Fibroblast of skin of left biceps (primary cell): Measurements from ENCODE around the gene EPHA5.
A peak's percentile ranks its signal among the peaks of the same experiment; 100 is the strongest.

ENCODE experiments used
- DNase-seq, 2 experiments: peaks; one replicate each; pipeline ENCODE4 v3.0.0-alpha.2; 2013; ENCODE audit warnings: low read depth in 2 of 2

EPHA5 gene

GRCh38 chr4:65498606-65499005, 171.7 kb downstream of the EPHA5 start:
- no peak for DNase-seq

GRCh38 chr4:65495439-65495838, 174.8 kb downstream of the EPHA5 start:
- DNase-seq, result no peak

DNA sequence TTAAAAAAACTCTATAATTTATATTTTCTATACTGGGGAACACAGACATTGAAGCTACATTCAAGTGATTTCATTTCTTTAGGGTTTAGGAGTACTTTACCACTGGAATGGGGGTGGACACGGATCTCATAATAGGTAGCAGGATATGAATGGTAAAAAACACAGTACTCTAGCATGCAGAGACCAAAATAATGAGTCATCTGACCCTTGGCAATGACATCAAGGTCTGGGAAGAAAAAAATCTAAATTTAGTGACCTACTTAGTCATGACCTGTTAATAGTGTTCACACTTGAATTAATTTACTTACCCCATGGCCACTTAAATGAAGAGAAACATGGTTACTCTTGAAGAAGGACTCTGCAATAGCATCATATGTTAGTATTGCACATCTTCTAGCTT, 187.9 kb downstream of the EPHA5 start:
- DNase-seq, result no peak

GRCh38 chr4:65472531-65472930, 197.8 kb downstream of the EPHA5 start:
- no peak for DNase-seq

- no peak for DNase-seq
Measured at GRCh38 chr4:65467068-65467680, 203.1 kb downstream of the EPHA5 start.

DNA sequence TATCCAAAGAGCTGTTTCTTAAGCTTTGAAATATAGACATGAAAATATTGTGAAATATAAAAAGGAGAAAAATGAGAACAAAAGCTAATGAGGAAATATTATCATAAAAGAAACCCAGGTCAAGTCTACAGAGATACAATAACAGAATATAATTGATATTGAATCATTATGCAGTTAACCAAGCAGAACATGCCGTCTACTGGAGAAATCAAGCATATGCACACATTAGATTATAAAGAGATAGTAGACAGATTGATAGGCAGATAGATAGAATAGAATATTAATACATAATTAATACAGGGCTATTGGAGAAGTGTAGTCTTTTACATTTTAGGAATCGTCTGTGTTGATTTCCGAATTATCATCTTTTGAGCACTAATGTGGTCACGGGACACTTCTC, 208.5 kb downstream of the EPHA5 start:
- no peak for DNase-seq

- DNase-seq, result no peak
Measured at GRCh38 chr4:65457011-65457410, 213.3 kb downstream of the EPHA5 start.

DNA sequence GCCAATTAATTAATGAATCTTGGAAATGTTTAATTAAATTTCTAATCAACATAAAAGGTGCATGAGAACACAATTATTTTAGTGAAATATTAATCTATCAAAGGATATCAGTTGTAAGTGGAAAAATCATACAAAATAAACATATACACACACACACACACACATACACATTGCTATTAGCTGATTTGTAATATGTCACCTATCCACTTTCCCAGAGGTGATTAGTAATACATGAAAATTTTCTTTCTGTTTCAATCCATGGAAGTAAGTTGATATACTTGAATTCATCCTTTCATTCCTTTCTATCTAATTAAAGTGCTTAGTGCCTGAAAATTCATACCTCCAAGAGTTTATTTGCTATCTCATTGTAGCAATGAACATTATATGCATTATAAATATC, 213.7 kb downstream of the EPHA5 start:
- DNase-seq, result no peak

DNA sequence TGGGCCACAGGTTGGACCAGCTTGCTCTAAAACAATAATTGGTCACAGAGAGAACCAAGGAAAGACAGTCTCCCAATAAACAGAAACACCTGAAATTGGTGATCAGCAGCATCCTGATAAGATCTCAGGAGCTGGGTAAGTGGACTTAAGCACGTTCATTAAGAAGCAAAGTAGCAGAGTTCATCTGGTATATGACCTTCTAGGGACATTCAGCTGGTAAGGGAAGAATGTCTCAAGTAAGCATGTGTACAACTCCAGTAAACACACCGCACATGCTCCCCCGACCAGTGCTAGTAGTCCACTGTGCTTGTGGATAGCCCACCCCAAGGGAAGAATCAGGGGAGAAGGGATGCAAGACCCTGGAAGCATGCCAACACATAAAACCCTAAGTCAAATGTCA, 216.9 kb downstream of the EPHA5 start:
- DNase-seq, result no peak

GRCh38 chr4:65450899-65451298, 219.4 kb downstream of the EPHA5 start:
- no peak for DNase-seq

GRCh38 chr4:65437102-65437501, 233.2 kb downstream of the EPHA5 start:
- DNase-seq, result no peak

DNA sequence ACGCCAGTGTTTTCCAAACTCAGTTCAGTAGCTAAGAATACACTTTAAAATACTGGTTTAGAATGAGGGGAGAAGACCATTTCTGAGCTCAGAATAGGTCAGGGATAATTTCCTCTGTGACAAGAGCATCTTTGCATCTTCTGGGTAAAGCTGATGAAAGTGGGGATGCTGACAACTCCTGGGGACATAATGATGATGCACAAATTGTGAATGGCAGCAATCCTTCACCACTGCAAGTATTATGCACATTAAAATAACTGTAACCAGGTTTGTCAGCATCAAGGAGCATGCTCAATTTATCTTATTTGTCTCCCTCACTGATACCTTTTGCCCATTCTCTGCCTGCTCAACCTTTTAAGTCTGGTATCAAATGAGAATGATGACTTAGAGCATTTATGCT, 248.2 kb downstream of the EPHA5 start:
- no peak for DNase-seq

DNA sequence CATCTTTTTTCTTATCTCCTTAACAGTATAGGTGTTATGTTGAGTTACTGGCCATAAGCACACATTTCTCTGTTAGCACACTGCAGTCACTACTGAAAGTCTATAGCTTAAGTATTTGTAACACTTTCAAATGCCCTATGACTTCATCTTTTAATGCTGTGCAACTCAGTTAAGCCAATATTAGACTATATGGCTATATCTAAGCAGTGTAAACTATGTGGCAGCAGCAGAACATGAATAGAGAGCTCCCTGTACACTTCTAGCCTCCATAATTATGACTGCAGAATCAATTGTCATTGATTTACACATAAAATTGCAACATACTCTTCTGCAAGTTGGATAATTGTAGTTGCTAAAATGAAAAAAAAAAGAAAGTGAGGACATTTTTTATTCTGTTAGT, 250.3 kb downstream of the EPHA5 start:
- no peak for DNase-seq

GRCh38 chr4:65416891-65417290, 253.4 kb downstream of the EPHA5 start:
- no peak for DNase-seq

DNA sequence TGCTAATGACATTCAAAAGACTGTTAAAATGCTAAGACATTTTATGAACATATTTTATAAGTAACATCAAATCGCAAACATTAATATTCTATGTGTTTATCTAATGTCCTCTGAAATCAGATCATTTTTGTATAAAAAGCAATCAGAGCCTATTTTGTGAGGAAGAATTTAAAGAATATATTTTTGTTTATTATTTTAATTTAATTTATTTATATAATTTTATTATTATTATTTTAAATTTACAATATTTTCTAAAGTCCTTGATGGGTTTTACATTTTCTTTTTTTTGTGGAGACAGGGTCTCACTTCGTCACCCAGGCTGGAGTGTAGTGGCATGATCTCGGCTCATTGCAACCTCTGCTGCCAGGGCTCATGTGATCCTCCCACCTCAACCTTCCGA, 262.8 kb downstream of the EPHA5 start:
- DNase-seq, result no peak

DNA sequence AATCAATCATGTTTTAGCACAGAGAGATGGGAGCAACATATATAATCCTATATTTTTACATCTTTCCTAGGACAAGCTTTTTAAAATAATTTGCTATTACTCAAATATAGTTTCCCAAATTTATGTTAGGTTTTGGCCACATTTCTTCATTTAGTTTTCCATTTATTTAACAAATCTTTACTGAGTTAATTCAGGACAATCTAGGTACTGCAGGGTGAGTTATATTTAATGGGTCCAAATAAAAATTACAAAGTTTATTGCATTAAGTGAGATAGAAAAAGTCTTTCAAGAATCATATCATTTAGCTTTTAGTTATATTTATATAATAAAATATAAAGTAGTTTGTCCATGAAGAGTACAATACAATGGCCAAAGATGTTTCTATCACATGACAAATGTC, 269.2 kb downstream of the EPHA5 start:
- DNase-seq, result no peak

DNA sequence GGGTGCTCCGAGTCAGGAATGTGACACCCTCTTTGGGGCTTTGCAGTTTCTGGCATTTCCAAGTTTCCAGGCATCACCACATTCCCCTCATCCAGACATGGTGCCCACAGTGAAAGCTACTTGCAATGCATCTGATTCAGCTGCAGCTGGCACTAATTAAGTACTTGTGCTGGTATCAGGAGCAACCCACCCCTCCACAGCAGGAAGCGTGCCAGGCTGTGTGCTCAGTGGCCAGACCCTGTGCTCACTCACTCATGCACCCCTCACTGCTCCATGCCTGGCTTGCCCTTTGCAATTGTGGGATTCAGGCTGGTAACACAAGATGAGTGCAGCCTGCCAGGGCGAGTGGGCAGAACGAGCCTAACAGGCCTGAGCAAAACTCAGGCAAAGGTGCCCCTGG, 271.2 kb downstream of the EPHA5 start:
- no peak for DNase-seq

DNA sequence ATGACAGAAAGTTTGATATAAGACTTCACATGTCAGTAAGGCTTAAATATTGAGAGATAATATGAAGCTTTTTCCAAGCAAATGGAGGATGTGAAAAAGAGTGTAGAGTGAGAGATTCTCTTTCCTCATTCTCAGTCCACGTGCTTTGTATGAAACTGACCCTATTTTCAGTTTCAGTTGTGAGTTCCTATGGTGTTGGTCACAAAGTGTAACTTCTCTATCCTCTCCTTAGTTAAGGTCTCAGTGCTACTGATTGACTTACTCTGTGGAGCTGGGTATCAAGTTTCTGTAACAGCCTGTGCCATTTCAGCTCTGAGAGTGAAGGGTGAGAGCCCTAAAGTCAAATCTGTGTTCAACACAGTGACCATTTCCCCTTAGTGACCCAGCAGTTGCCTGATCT, 277.2 kb downstream of the EPHA5 start:
- DNase-seq, result no peak

- DNase-seq, result no peak
Measured at GRCh38 chr4:65392488-65392887, 277.8 kb downstream of the EPHA5 start.

DNA sequence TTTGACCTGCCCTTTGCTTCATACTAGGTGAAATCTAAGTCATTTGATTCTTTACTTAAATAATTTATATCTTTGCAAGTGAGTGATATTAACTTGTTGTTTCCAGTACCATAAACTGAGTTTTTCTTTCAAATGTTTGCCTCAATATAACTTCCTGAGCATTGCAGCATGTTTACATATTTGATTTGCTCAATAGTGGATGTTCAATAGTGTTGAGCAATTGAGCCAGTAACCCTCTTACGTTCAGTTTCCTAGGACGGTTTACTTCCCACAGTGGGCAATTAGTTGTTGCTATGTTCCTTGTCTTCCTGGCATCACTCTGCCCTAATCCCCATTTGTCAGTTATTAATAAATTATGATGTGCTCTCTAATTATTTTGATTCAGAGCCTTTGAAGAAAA, 278.5 kb downstream of the EPHA5 start:
- DNase-seq, result no peak

DNA sequence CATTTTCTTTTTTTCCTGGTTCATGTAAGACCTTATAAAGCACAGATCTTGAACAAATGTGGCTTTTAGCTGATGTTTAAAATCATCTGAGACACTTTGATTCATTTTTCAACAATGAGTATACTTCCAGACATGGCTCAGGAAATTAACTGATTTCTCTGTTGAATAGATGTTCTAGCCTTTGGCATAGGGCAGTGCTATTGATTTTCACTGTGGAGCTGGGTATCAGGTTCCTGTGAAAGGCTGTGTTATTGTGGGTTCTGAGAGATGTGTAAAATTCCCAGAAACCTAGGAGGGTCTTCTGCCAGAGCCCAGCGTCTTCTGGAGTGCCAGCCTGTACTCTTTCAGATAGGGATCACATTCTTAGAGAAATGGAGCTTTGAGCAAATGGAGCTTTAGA, 278.9 kb downstream of the EPHA5 start:
- no peak for DNase-seq

DNA sequence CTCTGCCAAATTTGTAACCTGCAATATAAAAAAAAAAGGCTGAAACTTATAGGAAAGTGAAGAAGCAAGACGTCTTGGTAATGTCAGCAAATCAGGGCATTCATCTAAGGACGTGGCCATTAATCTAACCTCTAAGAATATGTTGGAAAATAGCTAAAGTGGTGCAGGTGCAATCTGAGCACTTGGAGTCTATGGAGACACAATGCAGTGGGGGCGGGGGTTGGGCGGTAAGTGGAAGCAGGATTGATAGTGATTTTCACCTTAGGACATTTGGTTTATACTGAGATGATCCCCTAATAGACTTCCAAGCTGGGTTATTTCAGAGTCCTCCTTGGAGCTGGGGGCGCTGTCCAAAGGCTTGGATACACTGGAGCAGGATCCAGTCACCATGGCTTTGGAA, 283.4 kb downstream of the EPHA5 start:
- DNase-seq, result no peak

DNA sequence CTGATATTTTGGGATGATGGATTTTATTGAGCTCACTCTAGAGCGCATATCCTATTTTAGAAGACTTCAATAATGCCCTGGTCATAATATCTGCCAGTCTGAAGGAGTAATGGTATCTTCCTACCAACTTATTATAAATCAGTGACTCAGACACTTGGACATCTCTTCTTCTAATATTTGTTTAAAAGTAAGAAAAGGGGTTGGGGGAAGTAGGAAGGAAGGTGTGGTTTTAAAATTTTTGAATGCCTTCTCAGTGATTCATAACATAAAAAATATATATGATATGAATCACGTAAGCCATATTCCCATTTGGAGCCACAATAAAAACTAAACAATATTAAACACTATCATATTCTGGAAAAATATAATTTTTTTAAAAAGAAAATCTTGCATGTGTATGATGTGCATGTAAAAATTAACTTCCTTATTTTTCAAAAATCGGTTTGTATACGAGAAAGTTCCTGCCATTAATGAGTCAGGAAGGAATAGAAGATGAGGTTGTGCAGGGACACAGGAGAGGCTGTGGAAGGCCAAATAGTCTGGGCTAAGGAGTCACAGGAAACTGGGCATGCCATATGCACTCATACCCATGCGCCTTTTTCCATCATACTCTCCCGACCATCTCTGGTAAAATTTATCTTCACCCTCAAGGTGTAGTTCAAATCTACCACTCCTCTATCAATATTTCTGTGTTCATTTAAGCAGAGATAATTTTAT, 286.5 kb downstream of the EPHA5 start:
- DNase-seq, result peak; percentile 4 to 10

DNA sequence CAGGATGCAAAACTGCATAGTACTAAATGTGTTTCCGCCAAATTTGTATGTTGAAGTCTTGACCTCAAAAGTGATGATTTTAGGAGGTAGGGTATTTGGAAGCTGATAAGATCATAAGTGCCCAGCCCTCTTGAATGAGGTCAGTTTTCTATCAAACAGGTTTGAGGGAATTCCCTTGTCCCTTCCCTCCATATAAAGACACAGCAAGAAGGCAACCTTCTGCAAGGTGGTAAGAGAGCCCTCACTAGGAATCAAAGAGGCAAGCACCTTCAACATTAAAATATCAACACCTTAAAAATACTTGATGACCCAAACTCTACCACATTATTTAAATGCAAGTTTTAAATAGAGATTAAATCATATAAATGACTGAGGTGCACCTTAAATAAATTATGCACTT, 288.6 kb downstream of the EPHA5 start:
- no peak for DNase-seq
